Suprapubic skin (tissue), 4 donors: ENCODE measurements around the gene NHLRC4.

Source experiments
- EP300 ChIP-seq: sonication (generic); formaldehyde crosslinking; IDR thresholded peaks from one replicate; pipeline ENCODE4 v1.6.1; 2017; ENCODE audit warnings: antibody characterized with exemption
- POLR2AphosphoS5 ChIP-seq, 3 donors: sonication (generic); formaldehyde crosslinking; IDR thresholded peaks; one replicate each; pipeline ENCODE4 v1.6.1; 2017; ENCODE audit warnings: antibody characterized with exemption in 3 of 3
- TF ChIP-seq, protein P1 (sequence below), 2 donors: fragments of 200-600 bp in 1 of 2; fragments of 450-650 bp in 1 of 2; sonication (generic) in 1 of 2; IDR thresholded peaks; one replicate each; pipeline ENCODE4 v1.5.1; 2016 to 2019; ENCODE audit warnings: antibody characterized with exemption in 2 of 2, mild to moderate bottlenecking in 1 of 2, moderate library complexity in 1 of 2

DNA sequence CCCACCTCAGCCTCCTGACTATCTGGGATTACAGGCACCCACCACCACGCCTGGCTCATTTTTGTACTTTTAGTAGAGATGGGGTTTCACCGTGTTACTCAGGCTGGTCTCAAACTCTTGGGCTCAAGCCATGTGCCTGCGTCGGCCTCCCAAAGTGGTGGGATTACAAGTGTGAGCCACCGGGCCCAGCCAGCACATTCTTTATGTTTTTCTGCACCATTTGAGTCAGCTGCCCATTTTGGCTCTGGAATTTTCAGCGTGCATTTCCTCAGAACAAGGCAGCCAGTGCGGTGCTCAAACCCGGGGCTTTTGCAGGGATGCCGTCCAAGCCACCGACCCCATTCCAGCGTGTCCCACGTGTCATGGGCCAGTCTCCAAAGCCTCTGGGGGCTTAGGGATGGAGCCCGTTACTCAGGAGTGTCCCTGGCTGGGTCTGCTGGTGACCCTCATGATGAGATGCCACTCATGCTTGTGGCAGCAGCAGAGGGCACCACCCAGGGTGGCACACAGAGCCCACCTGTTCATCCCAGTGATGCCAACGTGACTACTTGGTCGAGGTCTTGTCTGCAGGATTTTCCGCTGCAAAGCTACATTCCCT, 19.3 kb downstream of the NHLRC4 start:
- TF ChIP-seq, protein P1, sequence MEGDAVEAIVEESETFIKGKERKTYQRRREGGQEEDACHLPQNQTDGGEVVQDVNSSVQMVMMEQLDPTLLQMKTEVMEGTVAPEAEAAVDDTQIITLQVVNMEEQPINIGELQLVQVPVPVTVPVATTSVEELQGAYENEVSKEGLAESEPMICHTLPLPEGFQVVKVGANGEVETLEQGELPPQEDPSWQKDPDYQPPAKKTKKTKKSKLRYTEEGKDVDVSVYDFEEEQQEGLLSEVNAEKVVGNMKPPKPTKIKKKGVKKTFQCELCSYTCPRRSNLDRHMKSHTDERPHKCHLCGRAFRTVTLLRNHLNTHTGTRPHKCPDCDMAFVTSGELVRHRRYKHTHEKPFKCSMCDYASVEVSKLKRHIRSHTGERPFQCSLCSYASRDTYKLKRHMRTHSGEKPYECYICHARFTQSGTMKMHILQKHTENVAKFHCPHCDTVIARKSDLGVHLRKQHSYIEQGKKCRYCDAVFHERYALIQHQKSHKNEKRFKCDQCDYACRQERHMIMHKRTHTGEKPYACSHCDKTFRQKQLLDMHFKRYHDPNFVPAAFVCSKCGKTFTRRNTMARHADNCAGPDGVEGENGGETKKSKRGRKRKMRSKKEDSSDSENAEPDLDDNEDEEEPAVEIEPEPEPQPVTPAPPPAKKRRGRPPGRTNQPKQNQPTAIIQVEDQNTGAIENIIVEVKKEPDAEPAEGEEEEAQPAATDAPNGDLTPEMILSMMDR (IDR thresholded peaks at IDR 0.05) = no peak
- TF ChIP-seq POLR2AphosphoS5 (IDR thresholded peaks at IDR 0.05) (no peak), EP300 (no peak)
